Erythroblast (primary cell): Measurements from ENCODE around the gene MSI2.

Experiments
- GATA1 ChIP-seq: IDR thresholded peaks from 2 replicates; pipeline ENCODE4 v1.6.1; 2011; ENCODE audit warnings: low read depth, mild to moderate bottlenecking, control low read depth, low read length, moderate library complexity
- POLR2A ChIP-seq: IDR thresholded peaks from 2 replicates; pipeline ENCODE4 v1.6.1; 2011; ENCODE audit warnings: mild to moderate bottlenecking, low read length

DNA sequence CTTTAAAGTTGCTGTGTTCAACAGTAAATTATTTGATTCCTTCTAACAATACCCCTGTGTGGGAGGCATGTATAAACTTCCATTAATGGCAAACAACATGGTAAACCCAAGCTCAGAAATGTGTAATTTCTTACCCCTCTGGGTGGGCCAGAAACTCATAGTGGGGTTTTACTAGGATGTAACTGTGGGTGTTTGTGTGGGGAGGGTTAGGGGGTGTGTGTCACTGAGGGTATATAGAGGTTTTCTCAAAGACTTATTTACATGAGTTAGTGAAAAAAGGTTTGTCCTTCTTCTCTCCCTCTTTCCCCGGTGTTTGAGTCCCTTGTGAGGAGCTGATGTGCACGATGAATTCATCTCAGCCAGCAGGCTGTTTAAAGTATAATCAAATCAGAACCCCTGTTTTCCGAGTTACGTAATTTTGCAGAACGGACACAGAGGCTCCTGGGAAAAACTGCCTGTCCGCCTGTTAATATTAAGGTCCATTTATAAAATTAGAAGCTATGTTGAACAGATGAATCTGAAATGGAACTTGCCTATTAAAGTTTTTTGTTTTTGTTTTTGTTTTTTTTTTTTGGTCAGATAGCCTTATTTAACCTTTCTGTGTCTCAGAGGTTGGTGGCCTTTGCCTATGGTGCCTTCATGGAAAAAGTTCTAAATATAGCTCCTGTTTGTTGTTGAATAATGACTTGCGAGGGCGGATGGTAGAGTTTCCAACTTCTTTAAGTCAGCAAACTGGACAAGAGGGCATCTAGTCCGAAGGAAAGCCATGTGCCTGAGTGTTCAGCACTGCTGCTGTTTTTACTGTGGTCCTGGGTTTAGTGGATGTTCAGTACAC lies 73.3 kb downstream of the MSI2 start:
- no peak for TF ChIP-seq POLR2A
- TF ChIP-seq GATA1 = no peak
